Measurements from ENCODE around the gene FRG1. TPM values are rescaled to one million over a fixed set of nuclear protein-coding genes. Genes with fewer than 3 reads are reported as not detected.
"Not testable (repeated sequence)": the region's sequence is repeated elsewhere in the genome, so short reads cannot be mapped to it uniquely, and the experiment has no call there.

FRG1 gene
- total RNA-seq, 3 donors from 2014 or later = 32.2 to 36.1 (median 32.4) TPM

- TF ChIP-seq CTCF (IDR thresholded peaks at IDR 0.05) = no peak
- intact Hi-C loops (cut with DNase I, micrococcal nuclease) = no loop called here
These were observed 48.3 kb downstream of the FRG1 start for GRCh38 chr4:189988877-189989431.

DNA sequence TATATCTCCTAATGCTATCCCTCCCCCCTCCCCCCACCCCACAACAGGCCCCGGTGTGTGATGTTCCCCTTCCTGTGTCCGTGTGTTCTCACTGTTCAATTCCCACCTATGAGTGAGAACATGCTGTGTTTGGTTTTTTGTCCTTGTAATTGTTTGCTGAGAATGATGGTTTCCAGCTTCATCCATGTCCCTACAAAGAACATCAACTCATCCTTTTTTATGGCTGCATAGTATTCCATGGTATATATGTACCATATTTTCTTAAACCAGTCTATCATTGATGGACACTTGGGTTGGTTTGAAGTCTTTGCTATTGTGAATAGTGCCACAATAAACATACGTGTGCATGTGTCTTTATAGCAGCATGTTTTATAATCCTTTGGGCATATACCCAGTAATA, 49.3 kb downstream of the FRG1 start:
- intact Hi-C loops (cut with DNase I, micrococcal nuclease); DNase-seq; H3K4me1 ChIP-seq (ENCODE audit: low read depth); H3K9me3 ChIP-seq; H3K4me3 ChIP-seq; H3K36me3 ChIP-seq (ENCODE audit: low read depth); ATAC-seq: not testable (repeated sequence)

More at GRCh38 chr4:189988877-189989431, 48.3 kb downstream of the FRG1 start:
- no peak overlapping the region for H3K4me3 ChIP-seq
- no peaks in the 10 kb centered on the region for H3K9me3 ChIP-seq
- ATAC-seq (no peak), DNase-seq (no peak)
- H3K36me3 ChIP-seq (ENCODE audit: low read depth) = no peaks in the 10 kb centered on the region
- H3K4me1 ChIP-seq (ENCODE audit: low read depth) = no peaks in the 10 kb centered on the region

Other genes starting within 250 kb of the FRG1 start
- gene FRG2, start 86.4 kb downstream of the FRG1 start, total RNA-seq = not detected
- not detected for gene DBET, start 123.6 kb downstream of the FRG1 start, total RNA-seq
- gene DUX4, start 232.9 kb downstream of the FRG1 start, total RNA-seq = not detected